K562 (cell line): ENCODE data around the gene CACNA1A. TPM values are rescaled to one million over a fixed set of nuclear protein-coding genes. Genes with fewer than 3 reads are reported as not detected.

Source experiments
- ATAC-seq: fragments of 200-7000 bp; cut with Tn5 transposase; 3 replicates; pipeline ENCODE4 v1.9.1; 2020; ENCODE audit warnings: moderate library complexity
- BruUV-seq: library from RNA; stranded (reverse); fragments of 400-500 nt; replicated peaks from 2 replicates; lab custom pipeline; 2021; lab: Mats Ljungman, UMichigan
- CTCF ChIA-PET: fragments of 300-600 bp; formaldehyde crosslinking; extraction: SDS; loops from one replicate; lab custom pipeline; 2021; ENCODE audit warnings: low intra/inter-chr PET ratio; lab: Yijun Ruan, JAX
- POLR2A ChIA-PET: fragments of 300-600, 350-650 bp; sonication (Branson Sonifier 250); formaldehyde crosslinking; extraction: SDS; loops from one replicate; lab custom pipeline; 2021; ENCODE audit warnings: antibody characterized with exemption, inconsistent platforms; lab: Yijun Ruan, JAX
- DNase-seq, 4 experiments: peaks; one replicate each; pipeline versions ENCODE4 v3.0.0 to v3.0.0-alpha.2; 2011 to 2018; ENCODE audit warnings: low spot score in 3 of 4, mixed read lengths in 3 of 4; ENCODE audit errors: extremely low read depth in 1 of 4
- FAIRE-seq: peaks from 2 replicates; lab custom pipeline; 2011; peaks lifted over from hg19 to GRCh38; lab: Jason Lieb, UNC
- H2AFZ ChIP-seq: 2 replicates; pipeline ENCODE4 v1.6.0; 2011; ENCODE audit warnings: low read depth, low read length, control low read depth, inconsistent platforms
- H3K27ac ChIP-seq: fragments of 200-600 bp; 3 replicates; pipeline ENCODE4 v1.8.0; 2011; ENCODE audit warnings: low read depth, mild to moderate bottlenecking, control low read depth, inconsistent platforms, low read length, moderate library complexity, mixed read lengths; ENCODE audit errors: extremely low read depth
- H3K27me3 ChIP-seq, 2 experiments: fragments of 300-600 bp in 1 of 2; 2 replicates in 1 of 2; 3 replicates in 1 of 2; pipeline versions ENCODE4 v1.6.0 to v1.8.0; 2011; ENCODE audit warnings: inconsistent platforms in 2 of 2, low read length in 2 of 2, mild to moderate bottlenecking in 1 of 2, mixed read lengths in 1 of 2, moderate library complexity in 1 of 2; ENCODE audit not compliant: control insufficient read depth in 2 of 2, insufficient read depth in 2 of 2
- H3K36me3 ChIP-seq: fragments of 300-600 bp; 3 replicates; pipeline ENCODE4 v1.8.0; 2011; ENCODE audit warnings: mild to moderate bottlenecking, low read length, inconsistent platforms; ENCODE audit not compliant: control insufficient read depth, insufficient read depth
- H3K4me1 ChIP-seq, 2 experiments: fragments of 200-600 bp in 1 of 2; replicated peaks in 1 of 2; 2 replicates in 1 of 2; 3 replicates in 1 of 2; pipeline versions ENCODE4 v1.5.1 to v1.8.0; 2011; ENCODE audit warnings: inconsistent platforms in 2 of 2, low read length in 2 of 2, mild to moderate bottlenecking in 1 of 2, mixed read lengths in 1 of 2, moderate library complexity in 1 of 2; ENCODE audit not compliant: control insufficient read depth in 2 of 2, insufficient read depth in 2 of 2
- H3K4me2 ChIP-seq: 2 replicates; pipeline ENCODE4 v1.6.1; 2011; ENCODE audit warnings: low read length, control low read depth, inconsistent platforms, mixed read lengths; ENCODE audit not compliant: insufficient read depth
- H3K4me3 ChIP-seq: fragments of 200-600 bp; sonication (generic), shearing (Covaris generic); 2 replicates; pipeline ENCODE4 v1.5.1; 2016; ENCODE audit warnings: control low read depth, inconsistent platforms
- H3K79me2 ChIP-seq: fragments of 200-600 bp; 3 replicates; pipeline ENCODE4 v1.8.0; 2011; ENCODE audit warnings: low read length, inconsistent platforms; ENCODE audit not compliant: control insufficient read depth, insufficient read depth
- H3K9ac ChIP-seq, 2 experiments: 2 replicates each; pipeline versions ENCODE4 v1.6.0 to v1.6.1; 2011; ENCODE audit warnings: low read depth in 2 of 2, low read length in 2 of 2, control low read depth in 1 of 2, inconsistent platforms in 1 of 2, mild to moderate bottlenecking in 1 of 2, mixed read lengths in 1 of 2; ENCODE audit not compliant: insufficient read depth in 1 of 2
- H3K9me1 ChIP-seq: one replicate; pipeline ENCODE4 v1.6.0; 2011; ENCODE audit warnings: inconsistent platforms, mild to moderate bottlenecking, low read length, moderate library complexity; ENCODE audit not compliant: control insufficient read depth, insufficient read depth
- H3K9me3 ChIP-seq: replicated peaks from 2 replicates; pipeline ENCODE4 v1.5.1; 2011; ENCODE audit warnings: low read depth, low read length, inconsistent platforms; ENCODE audit not compliant: control insufficient read depth, insufficient read depth
- H4K20me1 ChIP-seq: replicated peaks from 2 replicates; pipeline ENCODE4 v1.6.1; 2011; ENCODE audit warnings: low read length, inconsistent platforms, mixed read lengths; ENCODE audit not compliant: control insufficient read depth, insufficient read depth
- SPI1 ChIP-seq: IDR thresholded peaks from 2 replicates; pipeline ENCODE4 v1.6.1; 2011; ENCODE audit warnings: low read depth, low read length, control low read depth, borderline replicate concordance
- WGBS: fragments of 100-300 bp; shearing (Covaris generic); methylation state at CpG from one replicate; pipeline ENCODE4 v1.1.6; 2016; ENCODE audit warnings: low coverage, mixed read lengths; ENCODE audit not compliant: insufficient coverage; ENCODE audit errors: missing lambda C conversion rate; 5-methylcytosine and 5-hydroxymethylcytosine counted together
- in situ Hi-C: fragments of 300-500 bp; cut with MboI; formaldehyde crosslinking; loops from 4 replicates; pipeline ENCODE4 v1.15.0; 2018; ENCODE audit warnings: inconsistent platforms, mixed read lengths
- intact Hi-C: fragments of 100-400 bp; cut with micrococcal nuclease; formaldehyde crosslinking; loops from 2 replicates; pipeline ENCODE4 v1.14.2; 2022
- polyA plus RNA-seq, 8 experiments: library from polyadenylated mRNA; depleted of rRNA in 4 of 8; stranded (reverse) in 5 of 8; unstranded in 3 of 8; fragments of >200 nt; fragmentation: Nextera tagmentation in 2 of 8; fragmentation: Illumina TruSeq in 1 of 8; extraction: Ambion mirVana in 2 of 8; extraction: Trizol in 1 of 8; gene quantifications; 2 replicates each; pipeline versions ENCODE4 v1.2.1 to v1.2.3, GENCODE V29; 2011 to 2014; ENCODE audit warnings: inconsistent platforms in 1 of 8, missing spikeins in 1 of 8
- total RNA-seq, 7 experiments: library from RNA; depleted of rRNA in 6 of 7; stranded (reverse); fragments of >200 nt in 6 of 7; fragmentation: Illumina TruSeq in 2 of 7; extraction: Trizol in 2 of 7; gene quantifications; 2 replicates each; pipeline versions ENCODE4 v1.2.1 to v1.2.3, GENCODE V29; 2011 to 2021; ENCODE audit warnings: low replicate concordance in 1 of 7
- TF ChIP-seq, protein P1 (sequence below): fragments of 250-450 bp; sonication (Bioruptor Pico); IDR thresholded peaks from 2 replicates; pipeline ENCODE4 v1.8.0; 2022; ENCODE audit warnings: moderate library complexity, mild to moderate bottlenecking, inconsistent platforms

The CACNA1A gene
- total and polyA plus RNA-seq, 9 of the 15 experiments (the other 6 are each of a cell fraction or from before 2014, with no cell fraction given) = 0.03 to 0.20 (median 0.09) TPM; not detected in 1

DNA sequence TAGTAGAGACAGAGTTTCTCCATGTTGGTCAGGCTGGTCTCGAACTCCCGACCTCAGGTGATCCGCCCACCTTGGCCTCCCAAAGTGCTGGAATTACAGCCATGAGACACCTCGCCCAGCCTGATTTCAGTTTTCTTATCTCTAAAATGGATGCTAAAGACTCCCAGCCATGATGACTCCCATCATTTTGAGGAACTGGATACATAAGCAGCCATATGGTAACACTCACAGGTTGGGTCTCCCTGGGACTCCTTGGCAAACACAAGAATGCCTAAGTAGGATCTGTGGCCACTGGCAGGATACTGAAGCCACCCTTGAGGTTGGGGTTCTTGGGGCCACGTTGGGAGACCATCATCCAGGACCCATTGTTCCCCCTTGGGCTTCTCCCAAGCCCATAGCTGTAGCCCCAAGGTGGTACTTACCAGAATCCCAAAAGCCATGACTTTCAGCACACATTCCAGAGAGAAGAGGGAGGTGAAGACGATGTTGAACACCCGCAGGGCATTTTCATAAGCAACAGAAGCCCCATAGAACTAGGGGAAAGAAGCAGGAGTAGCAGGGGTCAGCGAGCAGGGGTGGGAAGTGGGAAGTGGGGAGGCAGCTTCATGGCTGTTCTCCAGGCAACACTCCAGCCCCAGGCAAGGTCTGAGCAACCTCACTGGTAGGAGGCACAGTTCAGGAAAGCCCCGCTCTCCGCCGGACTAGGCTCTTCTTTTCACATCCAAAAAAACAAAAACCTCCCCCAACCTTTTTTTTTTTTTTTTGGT, 253.5 kb downstream of the CACNA1A start:
- Histone ChIP-seq H3K4me1 (peaks cover 0 to 3% of the 10 kb centered on the region in 2 experiments; a peak in 1 of 5 replicates), H3K36me3 (no peaks in the 10 kb centered on the region), H3K79me2 (no peaks in the 10 kb centered on the region), H3K9ac (peak overlapping the region in 1 of 2 experiments; percentile 42; a peak in 1 of 4 replicates), H4K20me1 (no peaks in the 10 kb centered on the region), H3K4me3 (no peak overlapping the region), H3K27me3 (peaks cover 16 to 46% of the 10 kb centered on the region in 2 experiments), H3K9me3 (peaks cover 2% of the 10 kb centered on the region), H3K27ac (no peak overlapping the region), H3K4me2 (no peak overlapping the region), H2AFZ (no peak overlapping the region), H3K9me1 (no peaks in the 10 kb centered on the region)
- ChIA-PET POLR2A (interaction anchor here (0.8 kb wide), 1 partner anchor 14 kb away, joined by 4 read pairs; no protein-coding TSS in a partner anchor), CTCF (no interaction called here)
- no TSS peak for BruUV-seq
- ATAC-seq (no peak), FAIRE-seq (no peak), DNase-seq (no peak)
- in situ Hi-C loops (loop anchor here (5.0 kb wide), 1 partner anchor 45 kb away; no protein-coding TSS in a partner anchor), intact Hi-C loops (no loop called here)
- peak; percentile 55; the same call in 1 of the 2 replicates for TF ChIP-seq SPI1
- TF ChIP-seq, protein P1, sequence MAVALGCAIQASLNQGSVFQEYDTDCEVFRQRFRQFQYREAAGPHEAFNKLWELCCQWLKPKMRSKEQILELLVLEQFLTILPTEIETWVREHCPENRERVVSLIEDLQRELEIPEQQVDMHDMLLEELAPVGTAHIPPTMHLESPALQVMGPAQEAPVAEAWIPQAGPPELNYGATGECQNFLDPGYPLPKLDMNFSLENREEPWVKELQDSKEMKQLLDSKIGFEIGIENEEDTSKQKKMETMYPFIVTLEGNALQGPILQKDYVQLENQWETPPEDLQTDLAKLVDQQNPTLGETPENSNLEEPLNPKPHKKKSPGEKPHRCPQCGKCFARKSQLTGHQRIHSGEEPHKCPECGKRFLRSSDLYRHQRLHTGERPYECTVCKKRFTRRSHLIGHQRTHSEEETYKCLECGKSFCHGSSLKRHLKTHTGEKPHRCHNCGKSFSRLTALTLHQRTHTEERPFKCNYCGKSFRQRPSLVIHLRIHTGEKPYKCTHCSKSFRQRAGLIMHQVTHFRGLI (CRISPR knock-in tag) = no peak
- WGBS = 2% methylated on average over 11 of the region's 11 CpGs
